Measurements from ENCODE around the gene SLC7A14.

DNA sequence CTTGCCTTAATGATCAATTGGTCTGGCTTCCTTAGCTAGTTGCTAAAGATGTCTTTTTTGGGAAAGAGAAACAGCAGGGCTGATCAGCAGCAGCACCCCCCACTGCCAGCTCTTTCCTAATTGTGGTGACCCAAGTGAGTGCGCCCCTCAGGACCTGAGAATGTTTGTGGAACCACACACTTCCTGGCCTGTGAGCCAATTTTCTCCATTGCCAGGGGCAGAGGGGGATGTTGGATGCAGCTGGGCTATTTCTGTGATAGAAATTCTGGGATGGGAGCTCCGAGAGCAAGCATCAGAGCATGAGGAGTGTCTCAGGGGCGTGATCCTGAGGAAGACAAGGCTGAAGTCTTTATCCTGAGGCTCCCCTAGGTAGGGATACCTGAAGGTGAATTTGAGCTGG is 100.6 kb downstream of the SLC7A14 start:
- TF ChIP-seq MAX (IDR thresholded peaks at IDR 0.05) = no peak
- TF ChIP-seq CTCF (IDR thresholded peaks at IDR 0.05) = no peak
- TF ChIP-seq POLR2A (IDR thresholded peaks at IDR 0.05; ENCODE audit: low read length) = no peak
- TF ChIP-seq NR3C1 (IDR thresholded peaks at IDR 0.05) = no peak
- no peak for TF ChIP-seq REST (IDR thresholded peaks at IDR 0.05)
- no peak for TF ChIP-seq JUN (IDR thresholded peaks at IDR 0.05)
- TF ChIP-seq EP300 (IDR thresholded peaks at IDR 0.05) = no peak
- TF ChIP-seq MYC (IDR thresholded peaks at IDR 0.05; ENCODE audit: borderline replicate concordance, low read length) = no peak
- no peak for TF ChIP-seq NFE2L2 (conservative IDR thresholded peaks at IDR 0.05; ENCODE audit: low read length)
- TF ChIP-seq CHD2 (IDR thresholded peaks at IDR 0.05; ENCODE audit: low read length, partially characterized antibody) = no peak
- TF ChIP-seq RAD21 (conservative IDR thresholded peaks at IDR 0.05 in 1 of 2, IDR thresholded peaks at IDR 0.05 in 1 of 2) = no peak
- TF ChIP-seq CHD4 (IDR thresholded peaks at IDR 0.05; ENCODE audit: borderline replicate concordance) = no peak
